Upper lobe of left lung (tissue), 4 donors: ENCODE measurements around the gene ACVR1.

Experiments used
- CTCF ChIP-seq, 6 experiments: fragments of 450-650 bp in 4 of 6; fragments of 200-600 bp in 2 of 6; sonication (generic) in 2 of 6; IDR thresholded peaks; one replicate each; pipeline ENCODE4 v1.5.1; 2016 to 2019; ENCODE audit warnings: antibody characterized with exemption in 6 of 6
- EP300 ChIP-seq, 4 donors: sonication (generic); formaldehyde crosslinking; IDR thresholded peaks; one replicate each; pipeline ENCODE4 v1.5.1; 2017; ENCODE audit warnings: antibody characterized with exemption in 4 of 4, control low read depth in 2 of 4

- TF ChIP-seq CTCF (IDR thresholded peaks at IDR 0.05) (no peak), EP300 (IDR thresholded peaks at IDR 0.05) (no peak)
Measured at GRCh38 chr2:157905092-157905491, 29.0 kb upstream of the ACVR1 start.
